ENCODE data around the gene LCTL. TPM values are rescaled to one million over a fixed set of nuclear protein-coding genes. Genes with fewer than 3 reads are reported as not detected.

The LCTL gene
- total RNA-seq, 1 donor from 2014 or later = not detected

- no peak for DNase-seq (ENCODE audit: extremely low spot score in 2 of 2)
- no peaks in the 10 kb centered on the region for H3K36me3 ChIP-seq
- H3K4me3 ChIP-seq = no peak overlapping the region
- TF ChIP-seq POLR2AphosphoS5 (IDR thresholded peaks at IDR 0.05; ENCODE audit: insufficient read depth in 1 of 2, low read depth in 1 of 2) = no peak
- H3K9me3 ChIP-seq = no peaks in the 10 kb centered on the region
- no peaks in the 10 kb centered on the region for H3K4me1 ChIP-seq
- H3K27ac ChIP-seq = no peak overlapping the region
- H3K27me3 ChIP-seq = no peaks in the 10 kb centered on the region
- intact Hi-C loops (cut with DNase I) = no loop called here
Observed at GRCh38 chr15:66558271-66558670, 7.5 kb downstream of the LCTL start.

GRCh38 chr15:66555685-66556084 is 10.1 kb downstream of the LCTL start:
- Histone ChIP-seq H3K27ac (no peak overlapping the region), H3K4me3 (no peak overlapping the region), H3K36me3 (no peaks in the 10 kb centered on the region), H3K4me1 (no peaks in the 10 kb centered on the region), H3K27me3 (no peaks in the 10 kb centered on the region), H3K9me3 (no peaks in the 10 kb centered on the region)
- no peak for DNase-seq (ENCODE audit: extremely low spot score in 2 of 2)
- TF ChIP-seq CTCF (IDR thresholded peaks at IDR 0.05) = no peak
- no peak for TF ChIP-seq POLR2AphosphoS5 (IDR thresholded peaks at IDR 0.05; ENCODE audit: insufficient read depth in 1 of 2, low read depth in 1 of 2)
- TF ChIP-seq POLR2A (IDR thresholded peaks at IDR 0.05) = no peak
- intact Hi-C loops (cut with DNase I) = no loop called here

- H3K4me1 ChIP-seq = no peaks in the 10 kb centered on the region
- peaks cover 0 to 10% of the 10 kb centered on the region in 2 donors for H3K36me3 ChIP-seq
- no peak for DNase-seq (ENCODE audit: extremely low spot score in 2 of 2)
- no peak overlapping the region for H3K27ac ChIP-seq
- intact Hi-C loops (cut with DNase I) = no loop called here
- H3K27me3 ChIP-seq = no peaks in the 10 kb centered on the region
- H3K4me3 ChIP-seq = no peak overlapping the region
- no peaks in the 10 kb centered on the region for H3K9me3 ChIP-seq
- TF ChIP-seq POLR2AphosphoS5 (IDR thresholded peaks at IDR 0.05; ENCODE audit: insufficient read depth in 1 of 2, low read depth in 1 of 2) = no peak
- no peak for TF ChIP-seq CTCF (IDR thresholded peaks at IDR 0.05)
- no peak for TF ChIP-seq POLR2A (IDR thresholded peaks at IDR 0.05)
Observed at GRCh38 chr15:66545255-66545654, 20.5 kb downstream of the LCTL start.

GRCh38 chr15:66542896-66543295 is 22.9 kb downstream of the LCTL start:
- no peaks in the 10 kb centered on the region for H3K9me3 ChIP-seq
- no peaks in the 10 kb centered on the region for H3K4me1 ChIP-seq
- no peak for DNase-seq (ENCODE audit: extremely low spot score in 2 of 2)
- H3K4me3 ChIP-seq = no peak overlapping the region
- intact Hi-C loops (cut with DNase I) = no loop called here
- no peaks in the 10 kb centered on the region for H3K27me3 ChIP-seq
- peaks cover 0 to 13% of the 10 kb centered on the region in 2 donors for H3K36me3 ChIP-seq
- H3K27ac ChIP-seq = no peak overlapping the region
- TF ChIP-seq POLR2A (IDR thresholded peaks at IDR 0.05) (no peak), POLR2AphosphoS5 (IDR thresholded peaks at IDR 0.05; ENCODE audit: insufficient read depth in 1 of 2, low read depth in 1 of 2) (no peak), CTCF (IDR thresholded peaks at IDR 0.05) (no peak)

GRCh38 chr15:66535056-66535455 is 30.7 kb downstream of the LCTL start:
- Histone ChIP-seq H3K27ac (no peak overlapping the region), H3K4me1 (no peaks in the 10 kb centered on the region), H3K9me3 (no peaks in the 10 kb centered on the region), H3K4me3 (no peak overlapping the region), H3K36me3 (peaks cover 0 to 9% of the 10 kb centered on the region in 2 donors), H3K27me3 (no peaks in the 10 kb centered on the region)
- TF ChIP-seq POLR2A (IDR thresholded peaks at IDR 0.05) (no peak), POLR2AphosphoS5 (IDR thresholded peaks at IDR 0.05; ENCODE audit: insufficient read depth in 1 of 2, low read depth in 1 of 2) (no peak), CTCF (IDR thresholded peaks at IDR 0.05) (no peak)
- intact Hi-C loops (cut with DNase I) = no loop called here
- DNase-seq (ENCODE audit: extremely low spot score in 2 of 2) = no peak

All from vagina (tissue), 2 donors.